ENCODE data around the gene NDUFAF4. TPM values are rescaled to one million over a fixed set of nuclear protein-coding genes. Genes with fewer than 3 reads are reported as not detected.
A peak's percentile ranks its signal among the peaks of the same experiment; 100 is the strongest.

The NDUFAF4 gene
- total RNA-seq (2013; cell fraction: nucleolus; rRNA removed): 5.1 and 6.3 TPM in 2 replicates
- 26.9 and 39.9 TPM in 2 replicates for total RNA-seq (2014; rRNA removed)
- total RNA-seq (2014; rRNA removed; fragmentation: Illumina TruSeq; extraction: Trizol): 43.6 and 45.1 TPM in 2 replicates
- 51.2 and 57.6 TPM in 2 replicates for total RNA-seq (2021)
- 9.6 TPM for polyA plus RNA-seq (2011; ENCODE audit: low read depth)
- 96.3 and 152 TPM in 2 replicates for polyA plus RNA-seq (2011; rRNA removed)
- 23.1 and 29.1 TPM in 2 replicates for polyA plus RNA-seq (2011; cell fraction: cytosol; rRNA removed)
- polyA plus RNA-seq (2011; cell fraction: nucleus; rRNA removed): 15.4 and 18.8 TPM in 2 replicates
- polyA plus RNA-seq (2012): 25.3 and 26.6 TPM in 2 replicates
- 49.8 and 59.2 TPM in 2 replicates for polyA plus RNA-seq (2014; fragmentation: Illumina TruSeq; extraction: Trizol)
- 100 to 1,000 TPM; 181 to 187 TPM for polyA plus RNA-seq (2014; fragmentation: Nextera tagmentation; extraction: Ambion mirVana)
- polyA plus RNA-seq (2014; rRNA removed): 25.8 and 38.4 TPM in 2 replicates
- polyA plus RNA-seq (2016; fragmentation: Nextera tagmentation; extraction: Ambion mirVana): 100 to 1,000 TPM; 172 to 188 TPM
- 11.1 and 16.5 TPM in 2 replicates for polyA minus RNA-seq (2011; rRNA and poly(A)+ RNA removed)
- polyA minus RNA-seq (2011; cell fraction: cytosol; rRNA and poly(A)+ RNA removed): 11.3 and 16.7 TPM in 2 replicates
- 2.4 and 3.5 TPM in 2 replicates for polyA minus RNA-seq (2011; cell fraction: nucleus; rRNA and poly(A)+ RNA removed)
- percentile 90 among the genes with signal in this experiment for Bru-seq, nascent RNA
- BruChase-seq, experiment 1, labeled RNA remaining after a 6-hour chase: percentile 79 among the genes with signal in this experiment
- percentile 80 among the genes with signal in this experiment for BruChase-seq, experiment 2, labeled RNA remaining after a 2-hour chase
- long read RNA-seq, experiment 1, transcript NDUFAF4-201 (3 exons, 2,399 nt): major isoform, 48 of 51 reads
- long read RNA-seq, experiment 1, partial matches to known transcripts: 0 of 51 reads
- long read RNA-seq, experiment 1, other reads (novel, unspliced or antisense): 1 of 51 reads
- long read RNA-seq, experiment 2, transcript NDUFAF4-201 (3 exons, 2,399 nt): major isoform, 144 of 171 reads
- long read RNA-seq, experiment 2, partial matches to known transcripts: 1 of 171 reads
- long read RNA-seq, experiment 2, other reads (novel, unspliced or antisense): 24 of 171 reads

GRCh38 chr6:96897396-96898240 is at the start of gene NDUFAF4:
TSS of gene NDUFAF4 (minus strand) at chr6:96897891. CDS start at chr6:96897801, 90 bp downstream.
- H3K36me3 ChIP-seq (ENCODE audit: control insufficient read depth in 2 of 2, insufficient read depth in 2 of 2, low read length in 1 of 2): peaks cover 0 to 7% of the 10 kb centered on the region in 2 experiments
- H3K79me2 ChIP-seq (ENCODE audit: control insufficient read depth, insufficient read depth, low read length): peaks cover 44% of the 10 kb centered on the region
- intact Hi-C loops (cut with micrococcal nuclease; ENCODE audit: unreplicated experiment): loop anchor here (1.0 to 5.0 kb wide), 9 partner anchors 27 to 1320 kb away; partner anchors contain the start of genes GPR63, KLHL32 and MANEA
- in situ Hi-C loops (cut with MboI): loop anchor here (5.0 to 10.0 kb wide), 3 partner anchors 160 to 373 kb away; partner anchors contain the start of gene UFL1
- TSS peak; percentile 59 for BruUV-seq (replicated peaks)
- ChIA-PET SMC1A (ENCODE audit: uncharacterized antibody, unreplicated experiment) (interaction anchor here (0.9 to 4.8 kb wide), 20 partner anchors 9 to 352 kb away, joined by 3 to 56 read pairs (median 4); no protein-coding TSS in a partner anchor), POLR2A (interaction anchor here (0.6 to 1.1 kb wide), 3 partner anchors 61 to 431 kb away, joined by 3 to 6 read pairs (median 4); partner anchors contain the start of gene GPR63), RAD21 (ENCODE audit: unreplicated experiment) (interaction anchor here (0.8 to 3.3 kb wide), 14 partner anchors 49 to 374 kb away, joined by 3 to 43 read pairs (median 5); partner anchors contain the start of gene GPR63), CTCF (interaction anchor here (0.6 to 4.8 kb wide), 31 partner anchors 10 to 370 kb away, joined by 3 to 82 read pairs (median 5); no protein-coding TSS in a partner anchor)
- peak; percentile 72 for DNase-seq (ENCODE audit: low read depth, low spot score)
- H4K20me1 ChIP-seq (ENCODE audit: control insufficient read depth, insufficient read depth): no peaks in the 10 kb centered on the region
- H3K27me3 ChIP-seq (replicated peaks in 1 of 2; ENCODE audit: control insufficient read depth in 2 of 2, insufficient read depth in 2 of 2, low read length in 1 of 2): no peaks in the 10 kb centered on the region
- peak within 1 kb of the TSS; percentile 98 for H2AFZ ChIP-seq (ENCODE audit: control insufficient read depth, low read depth, low read length)
- H3K9me3 ChIP-seq (replicated peaks; ENCODE audit: control insufficient read depth, insufficient read depth, low read length): no peaks in the 10 kb centered on the region
- H3K9ac ChIP-seq (ENCODE audit: control insufficient read depth, insufficient read depth, low read length): peak within 1 kb of the TSS; percentile 68
- peak within 1 kb of the TSS; percentile 90 for H3K4me2 ChIP-seq (ENCODE audit: control insufficient read depth, insufficient read depth)
- H3K4me1 ChIP-seq (ENCODE audit: control insufficient read depth, insufficient read depth, low read length): no peaks in the 10 kb centered on the region
- under 1% methylated on average over 69 of the region's 71 CpGs for WGBS (ENCODE audit: insufficient coverage, insufficient replicate concordance, low lambda C conversion rate, missing lambda C conversion rate)
- peak within 1 kb of the TSS; percentile 79 for H3K27ac ChIP-seq (ENCODE audit: control insufficient read depth, insufficient read depth)
- FAIRE-seq: no peak
- H3K4me3 ChIP-seq: peak within 1 kb of the TSS; percentile 84
- ATAC-seq: peak; percentile 92
- 0 out of 2 replicates have a peak, but pooled peaks have one; percentile 49 for TF ChIP-seq TCF12 (IDR thresholded peaks at IDR 0.05; ENCODE audit: low read depth, low read length)
- peak; percentile 44; the same call in 1 of the 2 replicates for TF ChIP-seq NR2F1 (conservative IDR thresholded peaks at IDR 0.05)
- TF ChIP-seq, protein P1, sequence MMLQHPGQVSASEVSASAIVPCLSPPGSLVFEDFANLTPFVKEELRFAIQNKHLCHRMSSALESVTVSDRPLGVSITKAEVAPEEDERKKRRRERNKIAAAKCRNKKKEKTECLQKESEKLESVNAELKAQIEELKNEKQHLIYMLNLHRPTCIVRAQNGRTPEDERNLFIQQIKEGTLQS (IDR thresholded peaks at IDR 0.05; ENCODE audit: borderline replicate concordance, extremely low read depth, low read depth, low read length): 0 out of 2 replicates have a peak, but pooled peaks have one; percentile 33
- peak; percentile 7; the same call in 1 of the 2 replicates for TF ChIP-seq EED (IDR thresholded peaks at IDR 0.05; ENCODE audit: low read depth)
- TF ChIP-seq MYB (IDR thresholded peaks at IDR 0.05; ENCODE audit: borderline replicate concordance, low read depth, low read length): no peak
- TF ChIP-seq MEF2B (IDR thresholded peaks at IDR 0.05; ENCODE audit: partially characterized antibody, poor library complexity, severe bottlenecking): peak; percentile 87
- TF ChIP-seq, protein P2, sequence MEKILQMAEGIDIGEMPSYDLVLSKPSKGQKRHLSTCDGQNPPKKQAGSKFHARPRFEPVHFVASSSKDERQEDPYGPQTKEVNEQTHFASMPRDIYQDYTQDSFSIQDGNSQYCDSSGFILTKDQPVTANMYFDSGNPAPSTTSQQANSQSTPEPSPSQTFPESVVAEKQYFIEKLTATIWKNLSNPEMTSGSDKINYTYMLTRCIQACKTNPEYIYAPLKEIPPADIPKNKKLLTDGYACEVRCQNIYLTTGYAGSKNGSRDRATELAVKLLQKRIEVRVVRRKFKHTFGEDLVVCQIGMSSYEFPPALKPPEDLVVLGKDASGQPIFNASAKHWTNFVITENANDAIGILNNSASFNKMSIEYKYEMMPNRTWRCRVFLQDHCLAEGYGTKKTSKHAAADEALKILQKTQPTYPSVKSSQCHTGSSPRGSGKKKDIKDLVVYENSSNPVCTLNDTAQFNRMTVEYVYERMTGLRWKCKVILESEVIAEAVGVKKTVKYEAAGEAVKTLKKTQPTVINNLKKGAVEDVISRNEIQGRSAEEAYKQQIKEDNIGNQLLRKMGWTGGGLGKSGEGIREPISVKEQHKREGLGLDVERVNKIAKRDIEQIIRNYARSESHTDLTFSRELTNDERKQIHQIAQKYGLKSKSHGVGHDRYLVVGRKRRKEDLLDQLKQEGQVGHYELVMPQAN (conservative IDR thresholded peaks at IDR 0.05): peak; percentile 93
- TF ChIP-seq, protein P3, sequence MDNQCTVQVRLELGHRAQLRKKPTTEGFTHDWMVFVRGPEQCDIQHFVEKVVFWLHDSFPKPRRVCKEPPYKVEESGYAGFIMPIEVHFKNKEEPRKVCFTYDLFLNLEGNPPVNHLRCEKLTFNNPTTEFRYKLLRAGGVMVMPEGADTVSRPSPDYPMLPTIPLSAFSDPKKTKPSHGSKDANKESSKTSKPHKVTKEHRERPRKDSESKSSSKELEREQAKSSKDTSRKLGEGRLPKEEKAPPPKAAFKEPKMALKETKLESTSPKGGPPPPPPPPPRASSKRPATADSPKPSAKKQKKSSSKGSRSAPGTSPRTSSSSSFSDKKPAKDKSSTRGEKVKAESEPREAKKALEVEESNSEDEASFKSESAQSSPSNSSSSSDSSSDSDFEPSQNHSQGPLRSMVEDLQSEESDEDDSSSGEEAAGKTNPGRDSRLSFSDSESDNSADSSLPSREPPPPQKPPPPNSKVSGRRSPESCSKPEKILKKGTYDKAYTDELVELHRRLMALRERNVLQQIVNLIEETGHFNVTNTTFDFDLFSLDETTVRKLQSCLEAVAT (IDR thresholded peaks at IDR 0.05): no peak
- TF ChIP-seq BACH1 (IDR thresholded peaks at IDR 0.05; ENCODE audit: borderline replicate concordance): peak; percentile 85
- TF ChIP-seq, protein P4, sequence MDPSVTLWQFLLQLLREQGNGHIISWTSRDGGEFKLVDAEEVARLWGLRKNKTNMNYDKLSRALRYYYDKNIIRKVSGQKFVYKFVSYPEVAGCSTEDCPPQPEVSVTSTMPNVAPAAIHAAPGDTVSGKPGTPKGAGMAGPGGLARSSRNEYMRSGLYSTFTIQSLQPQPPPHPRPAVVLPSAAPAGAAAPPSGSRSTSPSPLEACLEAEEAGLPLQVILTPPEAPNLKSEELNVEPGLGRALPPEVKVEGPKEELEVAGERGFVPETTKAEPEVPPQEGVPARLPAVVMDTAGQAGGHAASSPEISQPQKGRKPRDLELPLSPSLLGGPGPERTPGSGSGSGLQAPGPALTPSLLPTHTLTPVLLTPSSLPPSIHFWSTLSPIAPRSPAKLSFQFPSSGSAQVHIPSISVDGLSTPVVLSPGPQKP (IDR thresholded peaks at IDR 0.05; ENCODE audit: low read depth, low read length): peak; percentile 81

Measured in GM12878 (cell line).